Activated CD4-positive, alpha-beta memory T cell treated with anti-CD3 and anti-CD28 coated beads, Interleukin-2, amount 10 ng/mL, durations not matched to agents 7 days and 5 days (primary cell): ENCODE measurements around the gene SPANXA2. TPM values are rescaled to one million over a fixed set of nuclear protein-coding genes. Genes with fewer than 3 reads are reported as not detected.
"Not testable (repeated sequence)": the region's sequence is repeated elsewhere in the genome, so short reads cannot be mapped to it uniquely, and the experiment has no call there.

ENCODE experiments used
- CTCF ChIA-PET: fragments of 350-600 bp; sonication (Branson Sonifier 250); formaldehyde crosslinking; loops from one replicate; lab custom pipeline; 2021; ENCODE audit warnings: antibody characterized with exemption, inconsistent platforms; lab: Charles Lee
- POLR2A ChIA-PET: fragments of 350-600 bp; sonication (Branson Sonifier 250); formaldehyde crosslinking; loops from one replicate; lab custom pipeline; 2021; ENCODE audit warnings: antibody characterized with exemption; lab: Charles Lee
- DNase-seq: peaks from one replicate; pipeline ENCODE4 v3.0.0-alpha.2; 2020
- H3K27ac Mint-ChIP-seq: one replicate; pipeline ENCODE4 v1.8.0; 2021; ENCODE audit warnings: mild to moderate bottlenecking, mixed read lengths
- H3K27me3 Mint-ChIP-seq: one replicate; pipeline ENCODE4 v1.8.0; 2021; ENCODE audit warnings: mixed read lengths
- H3K36me3 Mint-ChIP-seq: one replicate; pipeline ENCODE4 v1.8.0; 2021; ENCODE audit warnings: low read depth, mixed read lengths
- H3K4me1 Mint-ChIP-seq: one replicate; pipeline ENCODE4 v1.8.0; 2021; ENCODE audit warnings: mixed read lengths
- H3K4me3 Mint-ChIP-seq: one replicate; pipeline ENCODE4 v1.8.0; 2021; ENCODE audit warnings: mild to moderate bottlenecking, mixed read lengths
- H3K9me3 Mint-ChIP-seq: one replicate; pipeline ENCODE4 v1.8.0; 2021; ENCODE audit warnings: mixed read lengths
- total RNA-seq, 2 experiments: library from RNA; stranded (reverse); gene quantifications; one replicate each; pipeline ENCODE4 v1.2.3, GENCODE V29; 2021

SPANXA2 gene
- not detected for total RNA-seq

DNA sequence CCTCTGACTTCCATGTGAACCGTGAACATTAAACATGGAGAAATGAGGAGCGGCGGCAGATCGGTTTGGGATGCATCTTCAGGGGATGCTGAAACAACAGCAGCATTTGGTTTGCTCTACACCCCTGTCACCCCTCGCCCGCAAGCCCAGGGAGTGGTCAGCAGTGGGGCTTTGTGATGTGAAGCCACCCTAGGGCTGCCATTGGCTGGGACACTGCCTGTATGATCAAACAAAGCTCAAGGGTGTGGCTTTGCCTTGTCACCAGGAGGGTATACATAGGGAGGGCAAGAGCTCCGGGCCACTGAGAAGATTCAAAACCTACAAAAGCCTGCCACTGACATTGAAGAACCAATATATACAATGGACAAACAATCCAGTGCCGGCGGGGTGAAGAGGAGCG, at the start of gene SPANXA2:
TSS of gene SPANXA2 (plus strand) at position 301 of the 400 bp plus-strand sequence. CDS start at position 361, 60 bp downstream.
- H3K27ac Mint-ChIP-seq, H3K36me3 Mint-ChIP-seq, H3K27me3 Mint-ChIP-seq, H3K4me1 Mint-ChIP-seq, DNase-seq, H3K4me3 Mint-ChIP-seq, CTCF ChIA-PET, POLR2A ChIA-PET, H3K9me3 Mint-ChIP-seq: not testable (repeated sequence)

DNA sequence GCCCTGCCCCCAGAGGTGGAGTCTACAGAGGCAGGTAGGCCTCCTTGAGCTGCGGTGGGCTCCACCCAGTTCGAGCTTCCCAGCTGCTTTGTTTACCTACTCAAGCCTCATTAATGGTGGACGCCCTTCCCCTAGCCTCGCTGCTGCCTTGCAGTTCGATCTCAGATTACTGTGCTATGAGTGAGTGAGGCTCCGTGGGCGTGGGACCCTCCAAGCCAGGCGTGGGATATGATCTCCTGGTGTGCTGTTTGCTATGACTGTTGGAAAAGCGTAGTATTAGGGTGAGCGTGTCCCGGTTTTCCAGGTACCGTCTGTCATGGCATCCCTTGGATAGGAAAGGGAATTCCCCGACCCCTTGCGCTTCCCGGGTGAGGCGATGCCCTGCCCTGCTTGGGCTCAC, 47.0 kb upstream of the SPANXA2 start:
- H3K27me3 Mint-ChIP-seq, DNase-seq, H3K36me3 Mint-ChIP-seq, H3K4me3 Mint-ChIP-seq, H3K27ac Mint-ChIP-seq, POLR2A ChIA-PET, CTCF ChIA-PET, H3K4me1 Mint-ChIP-seq, H3K9me3 Mint-ChIP-seq: not testable (repeated sequence)

GRCh38 chrX:141584638-141585037, 4.9 kb upstream of the SPANXA2 start, which contains the start of gene SPANXA1:
Gene SPANXA1 (minus strand): TSS chrX:141584738. CDS start chrX:141584678, 60 bp downstream.
- H3K27ac Mint-ChIP-seq: not testable (repeated sequence)

GRCh38 chrX:141609111-141609510, 19.6 kb downstream of the SPANXA2 start:
- Mint-ChIP-seq H3K4me3 (no peak overlapping the region), H3K27me3 (no peaks in the 10 kb centered on the region), H3K9me3 (peaks cover 2% of the 10 kb centered on the region), H3K27ac (no peak overlapping the region), H3K4me1 (no peaks in the 10 kb centered on the region), H3K36me3 (no peaks in the 10 kb centered on the region)
- DNase-seq: no peak
- CTCF ChIA-PET: no interaction called here
- POLR2A ChIA-PET: no interaction called here

More at GRCh38 chrX:141584638-141585037, 4.9 kb upstream of the SPANXA2 start, which contains the start of gene SPANXA1:
- DNase-seq, H3K27me3 Mint-ChIP-seq, POLR2A ChIA-PET, CTCF ChIA-PET, H3K4me1 Mint-ChIP-seq, H3K4me3 Mint-ChIP-seq, H3K9me3 Mint-ChIP-seq, H3K36me3 Mint-ChIP-seq: not testable (repeated sequence)

DNA sequence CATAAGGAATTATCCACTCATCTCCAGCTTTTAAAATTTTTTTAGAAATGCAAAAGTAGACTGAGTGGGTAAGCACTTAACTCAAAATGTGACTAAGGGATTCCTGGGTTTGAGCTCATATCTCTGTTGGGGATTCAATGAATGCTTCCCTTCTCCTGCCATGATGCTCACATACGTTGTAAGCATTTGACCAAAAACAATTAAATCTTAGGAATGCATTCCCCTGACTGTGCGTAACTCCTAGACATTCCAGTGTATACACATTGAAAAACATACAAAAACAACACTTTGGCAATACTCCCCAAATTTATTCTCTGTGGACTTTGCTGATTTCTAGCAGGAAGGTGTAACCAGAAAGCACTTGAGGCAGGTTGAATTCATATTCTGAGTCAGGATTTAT, 29.8 kb downstream of the SPANXA2 start:
- no peak for DNase-seq
- Mint-ChIP-seq H3K36me3 (no peaks in the 10 kb centered on the region), H3K4me3 (no peak overlapping the region), H3K27ac (no peak overlapping the region), H3K9me3 (no peaks in the 10 kb centered on the region), H3K27me3 (no peaks in the 10 kb centered on the region), H3K4me1 (no peaks in the 10 kb centered on the region)
- POLR2A ChIA-PET: no interaction called here
- CTCF ChIA-PET: no interaction called here

DNA sequence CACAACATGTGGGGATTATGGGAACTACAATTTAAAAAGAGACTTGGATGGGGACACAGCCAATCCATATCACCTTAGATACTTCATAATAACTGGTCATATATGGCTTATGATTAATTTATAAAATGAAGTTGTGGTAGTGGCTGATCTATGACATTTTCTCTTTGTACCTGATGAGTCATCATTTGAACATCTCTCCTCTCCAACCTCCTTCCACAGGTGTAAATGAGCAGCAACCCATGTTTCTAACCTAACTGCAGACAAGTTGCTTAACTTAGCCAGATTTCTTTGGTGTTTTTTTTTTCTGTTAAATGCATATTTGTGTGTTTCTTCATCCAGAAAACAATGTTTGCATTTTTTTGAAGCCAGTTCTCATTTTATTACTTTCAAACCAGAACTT, 42.6 kb downstream of the SPANXA2 start:
- ChIA-PET CTCF (no interaction called here), POLR2A (no interaction called here)
- Mint-ChIP-seq H3K27me3 (no peaks in the 10 kb centered on the region), H3K4me3 (no peak overlapping the region), H3K27ac (no peak overlapping the region), H3K36me3 (no peaks in the 10 kb centered on the region), H3K4me1 (no peaks in the 10 kb centered on the region), H3K9me3 (peaks cover 6% of the 10 kb centered on the region)
- DNase-seq: no peak

DNA sequence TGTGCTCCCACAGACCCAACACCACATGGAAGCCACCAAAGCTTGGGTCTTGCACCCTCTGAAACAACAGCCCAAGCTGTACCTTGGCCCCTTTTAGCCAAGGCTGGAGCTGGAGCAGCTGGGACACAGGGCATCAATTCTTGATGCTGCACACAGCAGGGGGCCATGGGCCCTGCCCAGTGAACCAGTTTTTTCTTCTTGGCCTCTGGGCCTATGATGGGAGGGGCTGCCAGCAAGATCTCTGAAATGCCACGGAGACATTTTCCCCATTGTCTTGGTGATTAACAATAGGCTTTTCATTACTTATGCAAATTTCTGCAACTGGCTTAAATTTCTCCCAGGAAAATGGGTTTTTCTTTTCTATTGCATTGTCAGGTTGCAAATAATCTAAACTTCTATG, 49.0 kb downstream of the SPANXA2 start:
- no peak for DNase-seq
- Mint-ChIP-seq H3K27me3 (no peaks in the 10 kb centered on the region), H3K36me3 (no peaks in the 10 kb centered on the region), H3K27ac (no peak overlapping the region), H3K4me1 (no peaks in the 10 kb centered on the region), H3K4me3 (no peak overlapping the region), H3K9me3 (peaks cover 8% of the 10 kb centered on the region)
- POLR2A ChIA-PET: no interaction called here
- CTCF ChIA-PET: no interaction called here

Other genes with a start within 250 kb of the SPANXA2 start
- gene SPANXA1, start 5.0 kb upstream of the SPANXA2 start, total RNA-seq: not detected
- gene SPANXD, start 109.0 kb downstream of the SPANXA2 start, total RNA-seq: not detected
- not detected for gene MAGEC3, start 248.6 kb downstream of the SPANXA2 start, total RNA-seq